Measurements from ENCODE around the gene DDX39A. TPM values are rescaled to one million over a fixed set of nuclear protein-coding genes. Genes with fewer than 3 reads are reported as not detected.

DDX39A gene
- 77.7 and 97.1 TPM in 2 replicates for total RNA-seq

DNA sequence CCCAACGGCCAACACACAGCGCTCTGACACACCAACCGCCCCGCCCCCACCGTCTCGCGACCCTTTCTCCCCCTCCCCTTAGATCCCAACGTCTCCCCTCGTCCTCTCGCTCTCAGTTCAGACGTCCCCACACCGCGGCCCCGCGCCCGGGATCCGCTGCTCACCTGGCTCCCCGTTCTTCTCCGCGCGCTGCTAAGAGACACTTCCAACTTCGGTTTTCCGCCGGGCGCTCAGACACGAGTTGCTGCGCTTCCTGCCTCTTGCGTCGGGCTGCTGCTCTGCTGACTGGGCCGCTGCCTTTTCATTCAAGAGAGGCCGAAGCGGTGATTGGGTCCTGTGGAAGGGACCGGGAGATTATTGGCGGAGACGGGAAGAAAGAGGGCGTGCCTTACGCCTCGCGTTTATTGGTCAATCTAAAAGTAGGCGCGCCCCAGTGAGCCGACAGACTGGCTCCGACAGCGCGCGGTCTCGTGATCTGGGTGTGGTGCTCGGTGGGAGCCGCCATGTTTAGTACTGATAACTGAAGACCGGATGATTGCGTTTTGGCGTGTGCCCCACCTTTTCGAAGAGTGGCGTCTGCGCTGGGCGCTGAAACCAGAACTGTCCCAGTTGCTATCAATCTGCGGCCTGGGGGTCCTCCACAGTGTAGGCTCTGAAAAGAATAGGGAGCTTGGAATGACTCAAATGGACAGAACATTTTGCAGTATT lies at the start of gene DDX39A:
TSS of gene DDX39A (minus strand) at position 236 of the 708 bp plus-strand sequence. CDS start 6,121 bp downstream, outside the sequence.

DNA sequence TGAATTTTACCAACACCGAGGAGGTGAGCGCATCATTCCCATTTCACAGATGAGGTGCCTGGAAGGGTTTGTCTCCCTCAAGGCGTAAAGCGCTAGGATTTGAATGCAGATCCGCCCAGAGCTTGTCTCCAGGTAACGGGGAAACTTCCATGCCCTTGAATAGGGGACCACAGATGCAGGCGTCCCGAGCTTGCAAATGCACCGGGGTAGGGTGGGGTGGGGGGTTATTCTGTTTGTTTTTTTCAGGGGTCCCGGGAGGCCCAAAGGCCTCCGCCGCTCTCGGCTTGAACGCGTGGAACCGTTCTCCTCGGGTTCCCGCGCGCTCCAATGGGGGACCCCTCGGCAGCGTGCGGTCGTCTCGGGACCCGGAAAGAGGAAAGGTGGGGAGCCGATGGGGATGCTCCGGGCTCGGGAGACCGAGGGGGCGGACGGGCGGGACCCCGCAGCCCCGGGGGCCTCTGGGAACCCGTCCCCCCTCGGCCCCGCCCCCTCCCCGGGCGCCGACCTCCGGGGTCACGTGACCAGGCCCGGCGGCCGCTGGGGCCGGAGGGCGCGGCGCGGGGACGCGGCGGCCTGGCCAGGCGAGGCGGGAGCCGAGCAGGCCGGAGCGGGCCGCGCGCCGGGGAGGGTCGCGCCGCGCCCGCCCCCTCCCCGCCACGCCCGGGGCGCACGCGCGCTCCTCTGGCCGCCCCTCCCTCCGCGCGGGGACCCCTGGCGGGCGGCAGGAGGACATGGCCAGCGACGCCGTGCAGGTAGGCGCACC lies 13.8 kb upstream of the DDX39A start, which contains the start of gene PKN1:
TSS of gene PKN1 (plus strand) at position 516 of the 763 bp plus-strand sequence. CDS start at position 732, 216 bp downstream.

Other genes with a start within 250 kb of the DDX39A start
- 0.65 and 10.7 TPM in 2 replicates for gene ADGRL1, start 213.2 kb downstream of the DDX39A start, total RNA-seq
- gene ADGRE5, start 37.9 kb downstream of the DDX39A start, total RNA-seq: 1.3 and 12.8 TPM in 2 replicates
- 209 and 330 TPM in 2 replicates for gene PKN1, start 14.0 kb upstream of the DDX39A start, total RNA-seq
- gene PTGER1, start 56.0 kb upstream of the DDX39A start, total RNA-seq: 0.16 TPM in 1 of 2 replicates, not detected in the other
- 129 and 137 TPM in 2 replicates for gene GIPC1, start 76.8 kb upstream of the DDX39A start, total RNA-seq
- 19.6 and 40.4 TPM in 2 replicates for gene DNAJB1, start 99.1 kb upstream of the DDX39A start, total RNA-seq
- 12.0 and 23.1 TPM in 2 replicates for gene TECR, start 110.3 kb upstream of the DDX39A start, total RNA-seq
- 210 and 463 TPM in 2 replicates for gene NDUFB7, start 152.7 kb upstream of the DDX39A start, total RNA-seq
- gene CLEC17A, start 163.7 kb upstream of the DDX39A start, total RNA-seq: 0.06 TPM in 1 of 2 replicates, not detected in the other